Endothelial cell of umbilical vein (primary cell): ENCODE data around the gene DMWD. TPM values are rescaled to one million over a fixed set of nuclear protein-coding genes. Genes with fewer than 3 reads are reported as not detected.

Experiments
- BruUV-seq: library from RNA; stranded (reverse); fragments of 400-500 nt; replicated peaks from 2 replicates; lab custom pipeline; 2021; lab: Mats Ljungman, UMichigan
- CTCF ChIA-PET: fragments of 300-600, 350-600 bp; sonication (Branson Sonifier 250); formaldehyde crosslinking; loops from one replicate; lab custom pipeline; 2021; ENCODE audit warnings: antibody characterized with exemption, inconsistent platforms; lab: Charles Lee
- POLR2A ChIA-PET: fragments of 300-600, 350-600 bp; sonication (Branson Sonifier 250); formaldehyde crosslinking; loops from one replicate; lab custom pipeline; 2021; ENCODE audit warnings: antibody characterized with exemption, inconsistent platforms; lab: Charles Lee
- DNase-seq: peaks from one replicate; pipeline ENCODE4 v3.0.0-alpha.2; 2011; ENCODE audit warnings: low read depth, low spot score
- FAIRE-seq: peaks from 2 replicates; lab custom pipeline; 2011; peaks lifted over from hg19 to GRCh38; lab: Jason Lieb, UNC
- H2AFZ ChIP-seq: 2 replicates; pipeline ENCODE4 v1.6.0; 2012; ENCODE audit warnings: low read depth, low read length, control low read depth, inconsistent platforms
- H3K27ac ChIP-seq: 2 replicates; pipeline ENCODE4 v1.5.1; 2011; ENCODE audit warnings: low read depth, mild to moderate bottlenecking, control low read depth, low read length, moderate library complexity; ENCODE audit not compliant: insufficient read depth
- H3K27me3 ChIP-seq, 2 experiments: 2 replicates each; pipeline versions ENCODE4 v1.6.0 to v1.6.1; 2011; ENCODE audit warnings: low read length in 2 of 2, mixed read lengths in 1 of 2; ENCODE audit not compliant: control insufficient read depth in 2 of 2, insufficient read depth in 2 of 2
- H3K36me3 ChIP-seq, 2 experiments: 2 replicates in 1 of 2; 3 replicates in 1 of 2; pipeline ENCODE4 v1.5.1; 2011; ENCODE audit warnings: low read length in 2 of 2, mild to moderate bottlenecking in 1 of 2, moderate library complexity in 1 of 2; ENCODE audit not compliant: control insufficient read depth in 2 of 2, insufficient read depth in 2 of 2; ENCODE audit errors: extremely low read depth in 1 of 2
- H3K4me1 ChIP-seq: 3 replicates; pipeline ENCODE4 v1.5.1; 2011; ENCODE audit warnings: mild to moderate bottlenecking, low read length; ENCODE audit not compliant: control insufficient read depth, insufficient read depth; ENCODE audit errors: extremely low read depth
- H3K4me2 ChIP-seq: 2 replicates; pipeline ENCODE4 v1.6.1; 2011; ENCODE audit warnings: low read length, control low read depth, mixed read lengths; ENCODE audit not compliant: insufficient read depth
- H3K4me3 ChIP-seq, 3 experiments: fragments of 200-600 bp in 1 of 3; sonication (generic), shearing (Covaris generic) in 1 of 3; replicated peaks in 1 of 3; 2 replicates each; pipeline ENCODE4 v1.5.1; 2011 to 2016; ENCODE audit warnings: control low read depth in 3 of 3, low read length in 3 of 3, mild to moderate bottlenecking in 2 of 3, inconsistent platforms in 1 of 3, low read depth in 1 of 3, moderate library complexity in 1 of 3; ENCODE audit not compliant: insufficient read depth in 1 of 3
- H3K79me2 ChIP-seq: 2 replicates; pipeline ENCODE4 v1.6.0; 2012; ENCODE audit warnings: low read length, inconsistent platforms; ENCODE audit not compliant: control insufficient read depth, insufficient read depth
- H3K9ac ChIP-seq: replicated peaks from 2 replicates; pipeline ENCODE3; 2011; ENCODE audit warnings: low read length, control low read depth; ENCODE audit not compliant: insufficient read depth; ENCODE audit errors: extremely low read depth
- H3K9me1 ChIP-seq: replicated peaks from 3 replicates; pipeline ENCODE4 v1.6.0; 2011; ENCODE audit warnings: mild to moderate bottlenecking, low read length; ENCODE audit not compliant: control insufficient read depth, insufficient read depth; ENCODE audit errors: extremely low read depth
- H3K9me3 ChIP-seq: replicated peaks from 2 replicates; pipeline ENCODE4 v1.5.1; 2012; ENCODE audit warnings: low read length, inconsistent platforms; ENCODE audit not compliant: control insufficient read depth, insufficient read depth
- H4K20me1 ChIP-seq: replicated peaks from 2 replicates; pipeline ENCODE3; 2011; ENCODE audit warnings: mild to moderate bottlenecking, low read length; ENCODE audit not compliant: control insufficient read depth, insufficient read depth; ENCODE audit errors: extremely low read depth
- CTCF ChIP-seq, 2 donors: IDR thresholded peaks; 1 replicate in 1 of 2; 2 replicates in 1 of 2; pipeline ENCODE4 v1.5.1; 2011; ENCODE audit warnings: low read length in 2 of 2, mild to moderate bottlenecking in 2 of 2, moderate library complexity in 2 of 2, control low read depth in 1 of 2, inconsistent platforms in 1 of 2, low read depth in 1 of 2; ENCODE audit not compliant: insufficient read depth in 1 of 2; ENCODE audit errors: extremely low read depth in 1 of 2
- EZH2 ChIP-seq: IDR thresholded peaks from 2 replicates; pipeline ENCODE4 v1.6.1; 2012; ENCODE audit warnings: borderline replicate concordance, low read depth, mild to moderate bottlenecking, moderate library complexity, low read length, inconsistent platforms; ENCODE audit not compliant: severe bottlenecking
- FOS ChIP-seq: IDR thresholded peaks from 2 replicates; pipeline ENCODE4 v1.6.1; 2011; ENCODE audit warnings: mild to moderate bottlenecking, low read length, moderate library complexity, borderline replicate concordance; ENCODE audit not compliant: insufficient read depth
- GATA2 ChIP-seq: IDR thresholded peaks from 2 replicates; pipeline ENCODE4 v1.7.0; 2011; ENCODE audit warnings: low read depth, mild to moderate bottlenecking, moderate library complexity, mixed read lengths, low read length; ENCODE audit not compliant: insufficient read length, insufficient read depth
- JUN ChIP-seq: IDR thresholded peaks from 2 replicates; pipeline ENCODE4 v1.6.1; 2011; ENCODE audit warnings: borderline replicate concordance, low read depth; ENCODE audit not compliant: insufficient read length, insufficient read depth
- MAX ChIP-seq: IDR thresholded peaks from 2 replicates; pipeline ENCODE4 v1.6.1; 2011; ENCODE audit not compliant: insufficient read depth, insufficient read length
- MYC ChIP-seq: IDR thresholded peaks from one replicate; pipeline ENCODE4 v1.6.1; 2011; ENCODE audit warnings: mild to moderate bottlenecking, low read depth, low read length
- POLR2A ChIP-seq: IDR thresholded peaks from 2 replicates; pipeline ENCODE4 v1.6.1; 2012; ENCODE audit warnings: low read depth, mild to moderate bottlenecking, control low read depth, low read length
- POLR2AphosphoS5 ChIP-seq: IDR thresholded peaks from 2 replicates; pipeline ENCODE4 v1.6.1; 2012; ENCODE audit warnings: low read depth, mild to moderate bottlenecking, control low read depth, low read length, moderate library complexity; ENCODE audit not compliant: insufficient read depth
- dilution Hi-C: fragments of 300-500 bp; cut with MboI; formaldehyde crosslinking; loops from one replicate; pipeline ENCODE4 v1.15.0; 2019; ENCODE audit warnings: low sequenced_read_pairs; ENCODE audit not compliant: extremely low pct_ligation_motif_present
- intact Hi-C: fragments of 100-400 bp; cut with micrococcal nuclease; formaldehyde crosslinking; loops from one replicate; pipeline ENCODE4 v1.10.0; 2022
- polyA plus RNA-seq, 4 experiments: library from polyadenylated mRNA; depleted of rRNA in 3 of 4; stranded (reverse) in 3 of 4; unstranded in 1 of 4; fragments of >200 nt; gene quantifications; 2 replicates each; pipeline versions ENCODE4 v1.2.1 to v1.2.3, GENCODE V29; 2011 to 2012; ENCODE audit warnings: missing spikeins in 1 of 4
- total RNA-seq: library from RNA; stranded (reverse); gene quantifications from 2 replicates; pipeline ENCODE4 v1.2.3, GENCODE V29; 2021

DMWD gene
- total and polyA plus RNA-seq, 2 donors (not counting 3 experiments of a cell fraction or from before 2014, with no cell fraction given), result 36.9 to 81.1 TPM

GRCh38 chr19:45753548-45753947 is 39.1 kb downstream of the DMWD start:
- Histone ChIP-seq H3K79me2 (no peaks in the 10 kb centered on the region), H3K4me2 (no peak overlapping the region), H3K27me3 (no peaks in the 10 kb centered on the region), H3K36me3 (no peaks in the 10 kb centered on the region), H3K27ac (no peak overlapping the region), H4K20me1 (no peaks in the 10 kb centered on the region), H3K4me3 (no peak overlapping the region), H3K9me3 (no peaks in the 10 kb centered on the region), H3K9me1 (no peaks in the 10 kb centered on the region), H3K9ac (no peak overlapping the region), H3K4me1 (no peaks in the 10 kb centered on the region), H2AFZ (no peak overlapping the region)
- ChIA-PET CTCF (interaction anchor here (0.6 to 1.8 kb wide), 6 partner anchors 9 to 1533 kb away, joined by 3 to 8 read pairs (median 3); partner anchors contain the start of gene SIX5), POLR2A (interaction anchor here (0.6 kb wide), 2 partner anchors 63 to 105 kb away, joined by 7 read pairs; no protein-coding TSS in a partner anchor)
- dilution Hi-C loops, result no loop called here
- intact Hi-C loops, result no loop called here
- no peak for TF ChIP-seq EZH2
- no peak for TF ChIP-seq CTCF (IDR thresholded peaks at IDR 0.05; ENCODE audit: extremely low read depth in 1 of 2, insufficient read depth in 1 of 2, low read depth in 1 of 2, low read length in 2 of 2)
- no peak for TF ChIP-seq MAX
- TF ChIP-seq JUN, result no peak
- TF ChIP-seq MYC, result no peak
- no peak for TF ChIP-seq FOS
- TF ChIP-seq POLR2A, result no peak
- TF ChIP-seq GATA2, result no peak
- no peak for TF ChIP-seq POLR2AphosphoS5
- BruUV-seq, result no TSS peak
- FAIRE-seq (no peak), DNase-seq (no peak)
